Heart left ventricle (tissue), 13 donors: ENCODE measurements around the gene FSTL4.

Experiments
- CTCF ChIP-seq, 12 donors: fragments of 200-600 bp; sonication (generic) in 4 of 12; IDR thresholded peaks; one replicate each; pipeline versions ENCODE4 v1.5.0 to v1.8.0; 2018 to 2022; ENCODE audit warnings: antibody characterized with exemption in 12 of 12, mild to moderate bottlenecking in 5 of 12
- POLR2A ChIP-seq, 2 donors: fragments of 450-650 bp; IDR thresholded peaks; one replicate each; pipeline ENCODE4 v1.6.1; 2017; ENCODE audit warnings: antibody characterized with exemption in 2 of 2, mild to moderate bottlenecking in 2 of 2, moderate library complexity in 2 of 2
- donor health status: ischemic (EF 13 %, LVEDD 7.1; RV severe dilation, severe dysfunction).
- donor health status: DM: no; HTN: yes; CAD: no.
- donor health status: DM: no; HTN: no; CAD: no.
- donor health status: ischemic (EF 25% LVEDD 6.9; RV normal size, moderate dysfunction).
- donor health status: ischemic (EF 25% LVEDD 5.7; RV mildly dilated, moderate dysfunction).
- donor health status: ischemic (EF 35%, LVEDD 5.7; RV mildly dilated, moderate dysfunction).
- donor health status: nonischemic (EF 11% LVEDD 7.7; RV severe dilation, severe dysfunction).
- donor health status: DM: yes; HTN: yes; CAD: no.
- donor health status: PGD.
- donor health status: ischemic (EF 29% LVEDD 5.4; RV normal size, mild dysfunction).
- donor health status: nonischemic (EF 23%, LVEDD 6.1; RV moderate dilation, normal function).

- no peak for TF ChIP-seq CTCF (IDR thresholded peaks at IDR 0.05)
- TF ChIP-seq POLR2A (IDR thresholded peaks at IDR 0.05): no peak
These were observed 268.1 kb downstream of the FSTL4 start for GRCh38 chr5:133344266-133344665.
